Chondrocyte (in vitro differentiated cells): ENCODE data around the gene RASSF1. TPM values are rescaled to one million over a fixed set of nuclear protein-coding genes. Genes with fewer than 3 reads are reported as not detected.
"Not testable (repeated sequence)": the region's sequence is repeated elsewhere in the genome, so short reads cannot be mapped to it uniquely, and the experiment has no call there.

ENCODE experiments used
- DNase-seq: peaks from one replicate; pipeline ENCODE4 v3.0.0; 2021; ENCODE audit warnings: mixed read lengths, low spot score
- H3K27ac Mint-ChIP-seq: one replicate; pipeline ENCODE4 v1.8.0; 2021; ENCODE audit warnings: mild to moderate bottlenecking, moderate library complexity, mixed read lengths; ENCODE audit not compliant: unreplicated experiment
- H3K27me3 Mint-ChIP-seq: 2 replicates; pipeline ENCODE4 v1.8.0; 2021; ENCODE audit warnings: low read depth, mixed read lengths
- H3K36me3 Mint-ChIP-seq: 2 replicates; pipeline ENCODE4 v1.8.0; 2021; ENCODE audit warnings: low read depth, mixed read lengths
- H3K4me1 Mint-ChIP-seq: 2 replicates; pipeline ENCODE4 v1.8.0; 2021; ENCODE audit warnings: low read depth, mild to moderate bottlenecking, mixed read lengths
- H3K4me3 Mint-ChIP-seq: one replicate; pipeline ENCODE4 v1.8.0; 2021; ENCODE audit warnings: mild to moderate bottlenecking, moderate library complexity, mixed read lengths; ENCODE audit not compliant: unreplicated experiment
- H3K9me3 Mint-ChIP-seq: 2 replicates; pipeline ENCODE4 v1.8.0; 2021; ENCODE audit warnings: low read depth, mixed read lengths
- total RNA-seq: library from RNA; stranded (reverse); gene quantifications from 3 replicates; pipeline ENCODE4 v1.2.1, GENCODE V29; 2021
- TF ChIP-seq, protein P1 (sequence below): fragments of 200-600 bp; sonication (generic); IDR thresholded peaks from 2 replicates; pipeline ENCODE4 v1.5.0; 2021; ENCODE audit warnings: antibody characterized with exemption, mild to moderate bottlenecking, moderate library complexity

RASSF1 gene
- total RNA-seq, 1 donor from 2014 or later: 21.8 TPM

DNA sequence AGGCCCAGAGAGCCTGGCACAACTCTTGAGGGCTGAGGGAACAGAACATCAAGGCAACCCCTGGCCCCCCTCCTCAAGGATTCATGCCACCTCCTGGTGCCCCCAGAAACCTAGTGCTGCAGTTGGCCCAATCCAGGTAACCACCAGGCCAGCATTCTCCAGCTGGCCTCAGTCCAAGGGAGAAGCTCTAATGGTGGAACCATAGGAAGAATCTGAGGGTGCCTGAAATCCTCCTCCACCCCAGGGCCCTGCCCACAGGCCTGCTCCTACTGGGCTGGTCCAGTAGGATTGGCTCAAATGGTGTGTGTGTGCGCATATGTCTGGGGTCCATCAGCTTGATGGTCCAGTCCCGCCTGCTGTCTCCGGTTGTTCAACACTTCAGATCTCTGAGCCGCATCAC is 25.8 kb downstream of the RASSF1 start:
- H3K27ac Mint-ChIP-seq: no peak overlapping the region
- peaks cover 8% of the 10 kb centered on the region for H3K36me3 Mint-ChIP-seq
- H3K9me3 Mint-ChIP-seq: no peaks in the 10 kb centered on the region

DNA sequence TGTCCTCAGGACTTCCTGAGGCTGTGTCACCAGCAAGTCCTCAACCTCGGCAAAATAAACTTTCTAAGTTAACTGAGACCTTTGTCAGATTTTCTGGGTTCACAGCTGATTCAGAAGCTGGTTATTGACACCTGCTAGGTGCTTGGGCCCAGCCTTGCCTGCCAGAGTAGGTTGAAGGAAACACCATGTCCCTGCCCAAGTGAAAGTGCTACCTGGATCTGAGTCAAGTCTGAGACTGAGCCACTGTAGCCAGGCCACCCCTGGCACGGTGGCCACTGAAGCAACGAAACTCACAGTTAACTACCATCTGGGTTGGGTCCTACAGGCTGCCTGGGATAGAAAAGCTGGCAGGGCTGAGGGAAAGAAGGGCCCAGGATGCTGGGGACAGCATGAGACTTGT is 26.3 kb downstream of the RASSF1 start:
- peaks cover 24% of the 10 kb centered on the region for H3K4me1 Mint-ChIP-seq
- no peaks in the 10 kb centered on the region for H3K9me3 Mint-ChIP-seq
- H3K4me3 Mint-ChIP-seq: no peak overlapping the region
- peaks cover 8% of the 10 kb centered on the region for H3K36me3 Mint-ChIP-seq
- TF ChIP-seq, protein P1, sequence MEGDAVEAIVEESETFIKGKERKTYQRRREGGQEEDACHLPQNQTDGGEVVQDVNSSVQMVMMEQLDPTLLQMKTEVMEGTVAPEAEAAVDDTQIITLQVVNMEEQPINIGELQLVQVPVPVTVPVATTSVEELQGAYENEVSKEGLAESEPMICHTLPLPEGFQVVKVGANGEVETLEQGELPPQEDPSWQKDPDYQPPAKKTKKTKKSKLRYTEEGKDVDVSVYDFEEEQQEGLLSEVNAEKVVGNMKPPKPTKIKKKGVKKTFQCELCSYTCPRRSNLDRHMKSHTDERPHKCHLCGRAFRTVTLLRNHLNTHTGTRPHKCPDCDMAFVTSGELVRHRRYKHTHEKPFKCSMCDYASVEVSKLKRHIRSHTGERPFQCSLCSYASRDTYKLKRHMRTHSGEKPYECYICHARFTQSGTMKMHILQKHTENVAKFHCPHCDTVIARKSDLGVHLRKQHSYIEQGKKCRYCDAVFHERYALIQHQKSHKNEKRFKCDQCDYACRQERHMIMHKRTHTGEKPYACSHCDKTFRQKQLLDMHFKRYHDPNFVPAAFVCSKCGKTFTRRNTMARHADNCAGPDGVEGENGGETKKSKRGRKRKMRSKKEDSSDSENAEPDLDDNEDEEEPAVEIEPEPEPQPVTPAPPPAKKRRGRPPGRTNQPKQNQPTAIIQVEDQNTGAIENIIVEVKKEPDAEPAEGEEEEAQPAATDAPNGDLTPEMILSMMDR: no peak
- H3K27ac Mint-ChIP-seq: no peak overlapping the region
- no peaks in the 10 kb centered on the region for H3K27me3 Mint-ChIP-seq
- DNase-seq: no peak

More for the DNA sequence above, 25.8 kb downstream of the RASSF1 start:
- TF ChIP-seq, protein P1: no peak
- H3K4me1 Mint-ChIP-seq: peaks cover 29% of the 10 kb centered on the region
- no peaks in the 10 kb centered on the region for H3K27me3 Mint-ChIP-seq
- no peak for DNase-seq
- no peak overlapping the region for H3K4me3 Mint-ChIP-seq

DNA sequence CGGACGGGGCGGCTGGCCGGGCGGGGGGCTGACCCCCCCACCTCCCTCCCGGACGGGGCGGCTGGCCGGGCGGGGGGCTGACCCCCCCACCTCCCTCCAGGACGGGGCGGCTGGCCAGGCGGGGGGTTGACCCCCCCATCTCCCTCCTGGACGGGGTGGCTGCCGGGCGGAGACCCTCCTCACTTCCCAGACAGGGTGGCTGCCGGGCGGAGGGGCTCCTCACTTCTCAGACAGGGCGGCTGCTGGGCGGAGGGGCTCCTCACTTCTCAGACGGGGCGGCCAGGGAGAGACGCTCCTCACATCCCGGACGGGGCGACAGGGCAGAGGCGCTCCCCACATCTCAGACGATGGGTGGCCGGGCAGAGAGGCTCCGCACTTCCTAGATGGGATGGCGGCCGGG is 28.6 kb downstream of the RASSF1 start:
- not testable (repeated sequence) for H3K4me1 Mint-ChIP-seq, H3K36me3 Mint-ChIP-seq, H3K4me3 Mint-ChIP-seq, DNase-seq, H3K27ac Mint-ChIP-seq, H3K9me3 Mint-ChIP-seq, H3K27me3 Mint-ChIP-seq

DNA sequence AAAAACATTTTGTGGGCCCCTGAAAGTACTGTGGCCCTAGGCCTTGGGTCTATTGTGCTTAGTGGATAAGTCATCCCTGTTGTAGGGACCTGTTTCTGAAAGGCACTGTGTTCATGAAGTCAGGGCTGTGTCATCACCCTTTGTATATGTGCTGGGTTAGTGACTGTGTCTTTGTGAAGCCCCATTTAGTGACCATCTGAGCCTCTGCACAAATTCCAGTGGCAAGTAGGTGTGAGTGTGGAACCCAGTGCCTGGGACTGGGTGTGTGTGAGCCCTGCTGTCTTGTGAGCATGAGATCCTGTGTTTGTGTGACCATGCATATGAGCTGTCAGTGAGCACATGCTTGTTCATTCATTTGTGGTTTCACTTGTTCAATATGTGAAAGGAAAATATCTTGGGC is 36.0 kb downstream of the RASSF1 start:
- no peak overlapping the region for H3K4me3 Mint-ChIP-seq
- no peaks in the 10 kb centered on the region for H3K9me3 Mint-ChIP-seq
- H3K4me1 Mint-ChIP-seq: peaks cover 14% of the 10 kb centered on the region
- TF ChIP-seq, protein P1: no peak
- no peaks in the 10 kb centered on the region for H3K27me3 Mint-ChIP-seq
- H3K36me3 Mint-ChIP-seq: no peaks in the 10 kb centered on the region
- DNase-seq: no peak
- H3K27ac Mint-ChIP-seq: no peak overlapping the region

DNA sequence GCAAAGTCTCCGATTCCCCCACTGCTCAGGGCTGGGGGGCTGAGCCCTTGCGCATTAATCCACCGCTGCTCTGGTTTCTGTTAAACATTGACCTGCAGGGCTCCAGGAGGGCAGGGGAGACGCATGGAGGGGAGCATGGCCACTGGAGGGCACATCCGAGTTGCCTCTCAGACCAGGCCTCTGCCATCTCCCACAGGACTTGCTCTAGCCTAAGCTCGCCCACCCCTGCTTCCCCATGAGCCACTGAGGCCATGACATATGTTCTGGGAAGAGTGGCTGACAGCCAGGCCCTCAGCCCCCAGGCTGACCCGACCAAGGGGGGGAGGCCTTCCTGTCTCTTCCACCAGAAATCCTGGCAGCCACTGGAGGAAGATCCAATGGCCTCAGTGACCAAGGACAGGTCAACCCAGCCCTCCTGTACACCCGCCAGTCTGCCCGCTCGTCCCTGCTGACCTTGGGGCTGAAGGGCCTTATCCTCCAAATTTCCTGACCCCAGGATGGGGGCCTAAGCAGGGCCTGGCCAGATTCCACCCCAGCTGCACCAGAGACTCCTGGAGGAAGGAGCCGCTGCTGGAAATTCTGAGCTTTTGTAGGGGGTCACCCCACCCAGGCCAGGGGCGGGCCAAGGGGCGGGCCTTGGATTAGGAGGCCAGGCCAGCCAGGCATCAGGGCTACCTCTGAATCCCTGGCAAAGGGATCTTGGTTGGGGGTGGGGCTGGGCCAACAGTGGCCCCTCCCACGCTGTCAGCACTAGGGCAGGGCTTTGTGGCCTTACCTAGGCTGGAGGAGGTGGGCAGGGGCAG is 37.4 kb downstream of the RASSF1 start, which contains the start of gene HYAL1:
HYAL1 (minus strand) TSS at position 562 of the 803 bp plus-strand sequence. CDS start 618 bp downstream, outside the sequence.
- no peak for DNase-seq
- H3K27me3 Mint-ChIP-seq: no peaks in the 10 kb centered on the region
- H3K36me3 Mint-ChIP-seq: no peaks in the 10 kb centered on the region
- no peak within 1 kb of the TSS for H3K27ac Mint-ChIP-seq
- TF ChIP-seq, protein P1: no peak
- peaks cover 20% of the 10 kb centered on the region for H3K4me1 Mint-ChIP-seq
- no peaks in the 10 kb centered on the region for H3K9me3 Mint-ChIP-seq
- H3K4me3 Mint-ChIP-seq: no peak within 1 kb of the TSS
